ENCODE data around the gene OR4D6.

Gene OR4D6

GRCh38 chr11:59479906-59480305 is 23.1 kb downstream of the OR4D6 start:
- no peak for TF ChIP-seq CTCF (IDR thresholded peaks at IDR 0.05; ENCODE audit: insufficient read depth, low read length, missing control alignments)
- ChIA-PET CTCF (no interaction called here), POLR2A (no interaction called here)
- no peak overlapping the region for H3K4me3 ChIP-seq (ENCODE audit: low read depth, low read length)
- DNase-seq (ENCODE audit: low read depth, low spot score), result no peak

DNA sequence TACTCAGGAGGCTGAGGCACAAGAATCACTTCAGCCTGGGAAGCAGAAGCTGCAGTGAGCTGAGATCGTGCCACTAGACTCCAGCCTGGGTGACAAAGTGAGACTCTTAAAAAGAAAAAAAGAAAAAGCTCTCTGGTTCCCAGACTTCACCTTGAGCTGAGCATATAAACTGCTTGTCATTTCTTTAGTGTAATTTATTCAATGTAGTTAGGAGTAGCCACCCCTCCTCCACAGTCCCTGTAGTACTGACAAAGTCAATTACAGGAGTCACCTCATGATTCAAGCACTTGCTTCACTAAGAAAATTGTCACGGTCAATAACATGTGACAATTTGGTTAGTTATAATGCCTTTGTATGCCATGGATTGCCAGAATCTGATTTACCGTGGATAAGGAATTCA is 23.6 kb downstream of the OR4D6 start:
- H3K4me3 ChIP-seq (ENCODE audit: low read depth, low read length), result no peak overlapping the region
- TF ChIP-seq CTCF (IDR thresholded peaks at IDR 0.05; ENCODE audit: insufficient read depth, low read length, missing control alignments), result no peak
- ChIA-PET POLR2A (no interaction called here), CTCF (no interaction called here)
- no peak for DNase-seq (ENCODE audit: low read depth, low spot score)

DNA sequence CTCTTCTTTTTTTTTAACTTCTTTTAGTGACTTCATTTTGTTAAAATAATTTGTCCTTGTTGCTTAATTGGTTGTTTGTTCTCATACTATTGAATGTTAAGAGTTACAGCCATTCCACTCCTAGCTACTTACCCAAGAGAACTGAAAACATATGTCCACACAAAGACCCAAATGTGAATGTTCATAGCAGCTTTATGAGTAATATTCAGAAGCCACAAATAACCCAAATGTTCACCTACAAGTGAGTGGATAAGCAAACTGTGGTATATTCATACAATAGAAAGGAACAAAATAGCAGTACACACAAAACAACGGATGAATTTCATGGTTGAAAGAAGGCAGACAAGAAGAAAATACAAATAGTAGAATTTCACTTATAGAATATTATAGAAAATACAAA is 45.2 kb downstream of the OR4D6 start:
- POLR2A ChIA-PET, result no interaction called here
- H3K4me3 ChIP-seq (ENCODE audit: low read depth, low read length), result no peak overlapping the region
- TF ChIP-seq CTCF (IDR thresholded peaks at IDR 0.05; ENCODE audit: insufficient read depth, low read length, missing control alignments), result no peak

GRCh38 chr11:59503276-59503675 is 46.5 kb downstream of the OR4D6 start, which contains the start of gene OR4D11:
TSS of gene OR4D11 (plus strand) at chr11:59503576. CDS start at chr11:59503576, 0 bp downstream.
- H3K4me3 ChIP-seq (ENCODE audit: low read depth, low read length), result no peak within 1 kb of the TSS
- TF ChIP-seq CTCF (IDR thresholded peaks at IDR 0.05; ENCODE audit: insufficient read depth, low read length, missing control alignments), result no peak
- DNase-seq (ENCODE audit: low read depth, low spot score), result no peak
- ChIA-PET POLR2A (no interaction called here), CTCF (no interaction called here)

More for the DNA sequence above, 45.2 kb downstream of the OR4D6 start:
- no peak for DNase-seq (ENCODE audit: low read depth, low spot score)
- CTCF ChIA-PET, result no interaction called here

All from AG04449 (cell line).